RWPE2 (cell line): ENCODE data around the gene KLHL6.
"Not testable (repeated sequence)": the region's sequence is repeated elsewhere in the genome, so short reads cannot be mapped to it uniquely, and the experiment has no call there.

Experiments
- ATAC-seq: fragments of 200-7000 bp; cut with Tn5 transposase; 3 replicates; pipeline ENCODE4 v1.9.1; 2021; ENCODE audit warnings: low read depth
- DNase-seq: peaks from one replicate; pipeline ENCODE4 v3.0.0-alpha.2; 2020; ENCODE audit warnings: low spot score
- H3K27ac ChIP-seq: fragments of 450-650 bp; 2 replicates; pipeline ENCODE4 v1.5.1; 2017; ENCODE audit warnings: mild to moderate bottlenecking; ENCODE audit not compliant: poor library complexity, severe bottlenecking
- H3K27me3 ChIP-seq: fragments of 250-450 bp; sonication (Bioruptor Pico); 2 replicates; pipeline ENCODE4 v1.5.1; 2021; ENCODE audit warnings: mild to moderate bottlenecking, moderate library complexity; ENCODE audit not compliant: insufficient read depth, poor library complexity, severe bottlenecking
- H3K36me3 ChIP-seq: fragments of 250-450 bp; sonication (Bioruptor Pico); 2 replicates; pipeline ENCODE4 v1.5.1; 2020; ENCODE audit warnings: low read depth, mild to moderate bottlenecking, moderate library complexity
- H3K4me1 ChIP-seq: fragments of 250-450 bp; sonication (Bioruptor Pico); 2 replicates; pipeline ENCODE4 v1.5.1; 2021; ENCODE audit warnings: mild to moderate bottlenecking, moderate library complexity; ENCODE audit not compliant: insufficient read depth, poor library complexity, severe bottlenecking
- H3K4me3 ChIP-seq: fragments of 250-450 bp; sonication (Bioruptor Pico); 2 replicates; pipeline ENCODE4 v1.5.1; 2021; ENCODE audit warnings: mild to moderate bottlenecking, moderate library complexity; ENCODE audit not compliant: severe bottlenecking
- H3K9me3 ChIP-seq: fragments of 250-450 bp; sonication (Bioruptor Pico); 2 replicates; pipeline ENCODE4 v1.5.1; 2021; ENCODE audit warnings: mild to moderate bottlenecking, moderate library complexity; ENCODE audit not compliant: severe bottlenecking
- TF ChIP-seq, protein P1 (sequence below): fragments of 450-650 bp; IDR thresholded peaks from one replicate; pipeline ENCODE4 v1.5.1; 2017; ENCODE audit warnings: mild to moderate bottlenecking, moderate library complexity; ENCODE audit not compliant: poor library complexity, severe bottlenecking

The KLHL6 gene

DNA sequence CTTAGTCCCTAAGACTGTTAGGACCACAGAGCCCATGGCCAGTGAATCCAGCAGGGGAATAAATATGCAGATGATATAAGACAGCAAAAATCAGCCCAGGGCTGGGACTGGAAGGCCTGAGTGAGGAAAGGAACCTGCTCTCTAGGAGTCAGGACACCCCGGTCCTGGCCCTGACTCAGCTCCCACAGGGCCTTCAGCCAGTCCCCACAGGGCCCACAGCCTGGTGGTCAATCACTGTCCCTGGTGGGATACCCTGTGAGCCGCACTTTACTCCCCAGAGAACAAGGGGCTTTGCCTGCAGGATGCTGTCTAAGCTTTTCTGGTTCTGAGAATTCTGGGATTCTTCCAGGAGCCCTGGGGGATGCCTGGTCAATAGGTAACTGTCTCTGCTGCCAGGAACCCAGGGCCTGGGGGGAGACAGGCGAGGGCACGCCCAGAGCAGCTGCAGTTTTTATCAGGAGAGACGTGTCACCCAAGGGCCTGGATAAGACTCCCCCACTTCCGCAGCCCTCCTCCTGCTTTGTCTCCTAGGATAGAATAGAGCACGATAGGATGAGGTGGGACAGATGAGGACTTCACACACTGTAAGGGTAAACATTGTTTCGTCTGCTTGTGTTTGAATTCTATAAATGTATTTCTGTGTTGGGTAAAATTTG is 77.6 kb downstream of the KLHL6 start:
- Histone ChIP-seq H3K27me3 (no peaks in the 10 kb centered on the region), H3K4me1 (peaks cover 10% of the 10 kb centered on the region), H3K9me3 (no peaks in the 10 kb centered on the region), H3K4me3 (no peak overlapping the region), H3K36me3 (no peaks in the 10 kb centered on the region), H3K27ac (no peak overlapping the region)
- DNase-seq (no peak), ATAC-seq (no peak)
- TF ChIP-seq, protein P1, sequence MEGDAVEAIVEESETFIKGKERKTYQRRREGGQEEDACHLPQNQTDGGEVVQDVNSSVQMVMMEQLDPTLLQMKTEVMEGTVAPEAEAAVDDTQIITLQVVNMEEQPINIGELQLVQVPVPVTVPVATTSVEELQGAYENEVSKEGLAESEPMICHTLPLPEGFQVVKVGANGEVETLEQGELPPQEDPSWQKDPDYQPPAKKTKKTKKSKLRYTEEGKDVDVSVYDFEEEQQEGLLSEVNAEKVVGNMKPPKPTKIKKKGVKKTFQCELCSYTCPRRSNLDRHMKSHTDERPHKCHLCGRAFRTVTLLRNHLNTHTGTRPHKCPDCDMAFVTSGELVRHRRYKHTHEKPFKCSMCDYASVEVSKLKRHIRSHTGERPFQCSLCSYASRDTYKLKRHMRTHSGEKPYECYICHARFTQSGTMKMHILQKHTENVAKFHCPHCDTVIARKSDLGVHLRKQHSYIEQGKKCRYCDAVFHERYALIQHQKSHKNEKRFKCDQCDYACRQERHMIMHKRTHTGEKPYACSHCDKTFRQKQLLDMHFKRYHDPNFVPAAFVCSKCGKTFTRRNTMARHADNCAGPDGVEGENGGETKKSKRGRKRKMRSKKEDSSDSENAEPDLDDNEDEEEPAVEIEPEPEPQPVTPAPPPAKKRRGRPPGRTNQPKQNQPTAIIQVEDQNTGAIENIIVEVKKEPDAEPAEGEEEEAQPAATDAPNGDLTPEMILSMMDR, result no peak

DNA sequence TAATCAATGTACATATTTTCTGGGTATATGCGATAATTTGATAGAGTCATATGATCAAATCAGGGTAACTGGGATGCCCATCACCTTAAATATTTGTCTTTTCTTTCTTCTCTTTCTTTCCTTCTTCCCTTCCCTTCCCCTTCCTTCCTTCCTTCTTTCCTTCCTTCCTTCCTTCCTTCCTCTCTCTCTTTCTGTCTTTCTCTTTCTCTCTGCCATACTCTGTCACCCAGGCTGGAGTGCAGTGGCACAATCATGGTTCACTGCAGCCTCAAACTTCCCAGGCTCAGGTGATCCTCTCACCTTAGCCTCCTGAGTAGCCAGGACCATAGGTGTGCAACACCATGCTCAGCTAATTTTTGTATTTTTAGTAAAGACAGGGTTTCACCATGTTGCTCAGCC is 79.7 kb downstream of the KLHL6 start:
- not testable (repeated sequence) for ATAC-seq, H3K27me3 ChIP-seq

DNA sequence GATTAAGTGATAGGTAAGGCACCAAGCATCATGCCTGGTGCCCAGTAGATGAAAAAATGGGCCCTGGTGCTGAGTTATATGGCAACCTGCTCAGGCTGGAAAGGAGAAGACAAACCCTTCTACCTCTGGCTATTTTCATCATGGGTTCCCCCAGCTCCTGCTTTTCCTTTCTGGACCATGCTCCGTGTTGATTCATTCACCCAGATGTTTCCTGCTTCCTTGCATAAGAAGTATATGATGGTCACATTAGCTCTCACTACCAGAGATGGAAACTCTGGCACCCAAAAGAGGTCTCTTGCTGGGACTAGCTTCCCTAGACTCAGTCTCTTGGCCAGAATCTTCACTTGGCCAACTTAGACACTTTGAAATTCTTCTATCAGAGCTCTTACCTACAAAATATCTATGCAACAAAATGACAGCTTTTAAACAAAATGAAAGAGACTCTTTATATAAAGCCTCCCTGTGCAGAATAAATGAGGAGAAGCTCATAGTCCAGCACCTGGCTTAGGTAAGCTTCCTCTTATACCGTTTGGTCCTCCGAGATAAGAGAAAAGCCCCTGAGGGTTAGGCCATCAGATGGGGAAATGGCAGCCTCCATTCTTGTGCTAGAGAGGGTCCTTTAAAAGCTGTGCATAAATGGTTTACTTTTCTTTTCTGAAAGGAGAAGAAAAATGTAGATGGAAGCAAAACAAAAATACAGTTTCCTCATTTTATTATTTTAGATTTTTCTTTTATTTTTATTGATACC is 80.3 kb downstream of the KLHL6 start:
- no peaks in the 10 kb centered on the region for H3K36me3 ChIP-seq
- no peak overlapping the region for H3K27ac ChIP-seq
- no peaks in the 10 kb centered on the region for H3K9me3 ChIP-seq
- H3K27me3 ChIP-seq, result no peaks in the 10 kb centered on the region
- H3K4me3 ChIP-seq, result no peak overlapping the region
- ATAC-seq (no peak), DNase-seq (no peak)
- TF ChIP-seq, protein P1, result no peak
- H3K4me1 ChIP-seq, result no peaks in the 10 kb centered on the region

More for the DNA sequence above, 79.7 kb downstream of the KLHL6 start:
- H3K36me3 ChIP-seq, DNase-seq, H3K4me3 ChIP-seq, H3K4me1 ChIP-seq, H3K9me3 ChIP-seq, H3K27ac ChIP-seq: not testable (repeated sequence)

DNA sequence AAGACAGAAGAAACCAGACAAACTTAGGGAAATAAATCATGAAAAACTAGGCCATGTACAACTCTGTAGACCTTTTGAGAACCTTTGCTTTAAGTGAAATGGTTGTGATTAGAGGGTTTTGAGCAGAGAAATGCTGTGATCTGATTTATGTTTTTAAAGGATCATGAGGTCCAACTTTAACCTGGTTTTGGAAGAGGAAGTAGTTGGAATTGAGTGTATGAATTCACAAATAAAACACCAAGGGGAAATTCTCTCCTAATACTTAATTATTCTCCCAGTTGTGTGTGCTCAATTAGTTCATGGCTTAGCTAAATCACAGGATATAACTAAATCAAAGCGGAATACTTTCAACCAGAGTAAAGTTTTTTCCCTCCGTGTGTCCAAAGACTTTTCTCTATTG is 81.5 kb downstream of the KLHL6 start:
- TF ChIP-seq, protein P1, result no peak
- H3K9me3 ChIP-seq, result no peaks in the 10 kb centered on the region
- H3K4me1 ChIP-seq, result no peaks in the 10 kb centered on the region
- H3K4me3 ChIP-seq, result no peak overlapping the region
- H3K27me3 ChIP-seq, result no peaks in the 10 kb centered on the region
- ATAC-seq (no peak), DNase-seq (no peak)
- no peaks in the 10 kb centered on the region for H3K36me3 ChIP-seq
- H3K27ac ChIP-seq, result no peak overlapping the region

DNA sequence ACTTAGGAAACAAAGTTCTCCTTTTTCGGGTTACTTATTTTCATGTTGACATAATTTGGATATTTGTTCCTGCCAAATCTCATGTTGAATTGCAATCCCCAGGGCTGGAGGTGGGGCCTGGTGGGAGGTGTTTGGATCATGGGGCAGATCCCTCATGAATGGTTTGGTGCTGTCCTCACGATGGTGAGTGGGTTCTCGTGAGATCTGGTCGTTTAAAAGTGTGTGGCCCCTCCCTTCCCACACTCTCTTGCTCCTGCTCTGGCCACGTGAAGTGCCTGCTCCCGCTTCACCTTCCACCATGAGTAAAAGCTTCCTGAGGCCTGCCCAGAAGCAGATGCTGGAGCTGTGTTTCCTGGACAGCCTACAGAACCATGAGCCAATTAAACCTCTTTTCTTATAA is 83.4 kb downstream of the KLHL6 start:
- no peaks in the 10 kb centered on the region for H3K27me3 ChIP-seq
- no peaks in the 10 kb centered on the region for H3K36me3 ChIP-seq
- TF ChIP-seq, protein P1, result no peak
- no peak overlapping the region for H3K27ac ChIP-seq
- H3K9me3 ChIP-seq, result no peaks in the 10 kb centered on the region
- no peak for DNase-seq
- no peaks in the 10 kb centered on the region for H3K4me1 ChIP-seq
- no peak overlapping the region for H3K4me3 ChIP-seq
- no peak for ATAC-seq
